Transverse colon (tissue), 4 donors: ENCODE results near the gene DNAJA3. TPM values are rescaled to one million over a fixed set of nuclear protein-coding genes. Genes with fewer than 3 reads are reported as not detected.

Source experiments
- DNase-seq: peaks from one replicate; pipeline ENCODE4 v3.0.0-alpha.2; 2019
- H3K27ac ChIP-seq, 4 donors: fragments of 200-600 bp; sonication (generic); 2 replicates each; pipeline ENCODE4 v1.5.1; 2016 to 2018; ENCODE audit warnings: inconsistent platforms in 4 of 4
- H3K27me3 ChIP-seq: fragments of 200-600 bp; sonication (generic); 2 replicates; pipeline ENCODE4 v1.5.1; 2017; ENCODE audit warnings: inconsistent platforms
- H3K36me3 ChIP-seq, 4 donors: fragments of 200-600 bp; sonication (generic); 2 replicates each; pipeline ENCODE4 v1.5.1; 2017 to 2019; ENCODE audit warnings: inconsistent platforms in 4 of 4
- H3K4me1 ChIP-seq, 4 donors: fragments of 200-600 bp; sonication (generic); 2 replicates each; pipeline ENCODE4 v1.5.1; 2017 to 2020; ENCODE audit warnings: inconsistent platforms in 4 of 4
- H3K4me3 ChIP-seq, 4 donors: fragments of 200-600 bp; sonication (generic); 1 replicate in 1 of 4; 2 replicates in 3 of 4; pipeline versions ENCODE4 v1.5.1 to v1.6.1; 2017 to 2019; ENCODE audit warnings: inconsistent platforms in 4 of 4
- H3K9me3 ChIP-seq, 2 donors: fragments of 200-600 bp; sonication (generic); 2 replicates each; pipeline ENCODE4 v1.5.1; 2017 to 2019; ENCODE audit warnings: inconsistent platforms in 2 of 2
- CTCF ChIP-seq, 5 experiments: fragments of 200-600 bp in 3 of 5; fragments of 450-650 bp in 2 of 5; sonication (generic) in 3 of 5; IDR thresholded peaks; 1 replicate in 2 of 5; 2 replicates in 3 of 5; pipeline ENCODE4 v1.5.1; 2016 to 2017; ENCODE audit warnings: antibody characterized with exemption in 5 of 5, inconsistent platforms in 3 of 5, mild to moderate bottlenecking in 2 of 5, moderate library complexity in 1 of 5
- EP300 ChIP-seq: sonication (generic); formaldehyde crosslinking; IDR thresholded peaks from one replicate; pipeline ENCODE4 v1.6.1; 2017; ENCODE audit warnings: antibody characterized with exemption, low read depth
- POLR2A ChIP-seq: fragments of 450-650 bp; IDR thresholded peaks from one replicate; pipeline ENCODE4 v1.6.1; 2016; ENCODE audit warnings: antibody characterized with exemption, mild to moderate bottlenecking, moderate library complexity
- POLR2AphosphoS5 ChIP-seq, 3 donors: sonication (generic); formaldehyde crosslinking; IDR thresholded peaks; one replicate each; pipeline ENCODE4 v1.6.1; 2016; ENCODE audit warnings: antibody characterized with exemption in 3 of 3
- WGBS, 2 donors: methylation state at CpG; one replicate each; pipeline ENCODE4 v1.1.5; 2018; ENCODE audit warnings: low coverage in 1 of 2; 5-methylcytosine and 5-hydroxymethylcytosine counted together
- in situ Hi-C, 4 donors: fragments of 200-750 bp; cut with MboI; loops; one replicate each; pipeline versions ENCODE4 v1.15.0 to v1.15.1; 2017; ENCODE audit warnings: low sequenced_read_pairs in 3 of 4, low pct_ligation_motif_present in 1 of 4, low pct_unique_long_range_greater_than_20kb in 1 of 4
- intact Hi-C: fragments of 100-400 bp; cut with DNase I; formaldehyde crosslinking; loops from one replicate; pipeline ENCODE4 v1.15.1; 2023; ENCODE audit warnings: low total_unique reads
- total RNA-seq, 4 donors: library from RNA; depleted of rRNA; stranded (reverse); fragments of >200 nt; gene quantifications; one replicate each; pipeline ENCODE4 v1.1.0, GENCODE V29; 2016

DNAJA3 gene
- total RNA-seq, 4 donors from 2014 or later, result 49.0 to 126 (median 75.5) TPM

DNA sequence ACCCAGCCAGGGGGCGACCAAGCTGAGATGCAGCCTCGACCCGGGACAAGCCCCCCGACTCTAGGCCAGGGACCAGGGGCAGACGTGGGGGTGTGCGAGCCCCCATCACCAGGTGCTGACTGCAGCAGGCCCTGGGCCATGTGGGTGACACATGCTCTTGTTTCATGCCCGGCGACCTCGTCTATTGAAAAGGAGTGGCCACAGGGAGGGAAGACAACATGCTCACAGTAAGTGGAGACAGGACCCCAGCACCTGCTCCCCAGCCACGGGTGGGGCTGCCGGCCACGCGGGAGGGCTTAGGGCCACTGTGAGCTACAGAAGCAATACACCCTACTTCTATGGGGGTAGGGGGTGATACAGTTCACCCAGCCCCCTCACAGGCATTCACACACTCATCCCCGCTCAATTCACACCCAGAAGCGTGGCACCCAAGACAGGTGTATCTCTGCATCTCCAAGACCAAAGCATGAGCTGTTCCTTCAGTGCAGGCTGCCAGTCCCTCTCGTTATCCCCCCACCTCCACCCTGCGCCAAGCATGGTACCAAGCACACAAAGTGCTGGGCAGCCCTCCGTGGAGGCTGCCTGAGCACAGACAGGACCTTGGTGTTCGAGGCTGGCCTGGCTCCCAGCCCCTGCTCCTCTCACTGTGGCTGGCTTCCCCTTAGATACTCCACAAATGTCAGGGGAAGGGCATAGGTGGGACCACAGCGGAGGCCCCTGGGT, 40.4 kb upstream of the DNAJA3 start:
- Histone ChIP-seq H3K4me3 (no peak overlapping the region), H3K4me1 (peaks cover 0 to 2% (median 0%) of the 10 kb centered on the region in 4 donors), H3K9me3 (no peaks in the 10 kb centered on the region), H3K27me3 (no peaks in the 10 kb centered on the region), H3K27ac (no peak overlapping the region), H3K36me3 (no peaks in the 10 kb centered on the region)
- TF ChIP-seq CTCF (IDR thresholded peaks at IDR 0.05) (no peak), EP300 (no peak), POLR2A (no peak), POLR2AphosphoS5 (IDR thresholded peaks at IDR 0.05) (no peak)
- in situ Hi-C loops, result no loop called here
- intact Hi-C loops, result no loop called here
- no peak for DNase-seq
- WGBS, 2 donors, result 83% methylated on average over 20 of the region's 20 CpGs; no CpG with 5 or more reads in 1 of the 2 donors

DNA sequence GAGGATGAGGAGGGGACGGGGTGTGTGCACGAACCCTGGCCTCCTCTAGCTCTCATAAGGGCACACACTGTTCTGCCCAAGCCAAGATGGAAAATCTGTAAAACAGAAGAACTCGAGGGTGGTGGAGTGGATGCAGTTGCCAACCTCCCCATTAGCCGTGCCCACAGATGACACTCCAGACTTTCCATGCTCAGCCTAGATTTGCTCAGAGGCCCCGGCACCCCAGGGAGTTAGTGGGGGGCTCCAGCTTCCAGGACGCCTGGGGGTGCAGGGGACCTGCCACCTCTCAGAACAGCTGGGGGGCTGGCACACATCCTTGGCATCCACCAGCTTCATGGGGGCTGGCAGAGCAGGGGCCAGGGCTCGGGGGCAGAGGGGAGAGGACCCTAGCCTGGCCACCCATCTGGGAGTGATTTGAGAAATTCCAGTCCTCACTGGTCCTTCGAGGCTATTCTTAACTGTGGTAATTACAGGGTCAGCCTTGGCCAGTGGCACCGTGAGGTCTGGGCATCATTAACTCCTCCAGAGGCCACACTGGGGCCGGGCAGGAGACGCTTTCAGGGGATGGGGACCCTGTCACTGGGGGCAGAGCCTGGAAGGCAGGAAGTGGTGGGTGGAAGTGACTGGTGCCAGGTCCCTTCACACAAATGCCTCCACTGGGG, 39.7 kb upstream of the DNAJA3 start:
- H3K27me3 ChIP-seq, result no peaks in the 10 kb centered on the region
- H3K9me3 ChIP-seq, result no peaks in the 10 kb centered on the region
- WGBS, 2 donors, result 80% methylated on average over 11 of the region's 11 CpGs; no CpG with 5 or more reads in 1 of the 2 donors
- H3K36me3 ChIP-seq, result no peaks in the 10 kb centered on the region
- no peak overlapping the region for H3K4me3 ChIP-seq
- no peak for TF ChIP-seq CTCF (IDR thresholded peaks at IDR 0.05)
- in situ Hi-C loops, result no loop called here
- no peaks in the 10 kb centered on the region for H3K4me1 ChIP-seq
- no peak for DNase-seq
- peak overlapping the region in 1 of 4 donors; percentile 8 for H3K27ac ChIP-seq
- intact Hi-C loops, result no loop called here

GRCh38 chr16:4386451-4386805, 39.2 kb upstream of the DNAJA3 start:
- Histone ChIP-seq H3K4me3 (no peak overlapping the region), H3K4me1 (no peaks in the 10 kb centered on the region), H3K9me3 (no peaks in the 10 kb centered on the region), H3K27ac (peak overlapping the region in 1 of 4 donors; percentile 8), H3K27me3 (no peaks in the 10 kb centered on the region), H3K36me3 (no peaks in the 10 kb centered on the region)
- intact Hi-C loops (no loop called here), in situ Hi-C loops (no loop called here)
- TF ChIP-seq EP300 (no peak), POLR2AphosphoS5 (IDR thresholded peaks at IDR 0.05) (no peak), CTCF (IDR thresholded peaks at IDR 0.05) (no peak), POLR2A (no peak)
- no peak for DNase-seq
- 85% methylated on average over 8 of the region's 8 CpGs; no CpG with 5 or more reads in 1 of the 2 donors for WGBS, 2 donors

DNA sequence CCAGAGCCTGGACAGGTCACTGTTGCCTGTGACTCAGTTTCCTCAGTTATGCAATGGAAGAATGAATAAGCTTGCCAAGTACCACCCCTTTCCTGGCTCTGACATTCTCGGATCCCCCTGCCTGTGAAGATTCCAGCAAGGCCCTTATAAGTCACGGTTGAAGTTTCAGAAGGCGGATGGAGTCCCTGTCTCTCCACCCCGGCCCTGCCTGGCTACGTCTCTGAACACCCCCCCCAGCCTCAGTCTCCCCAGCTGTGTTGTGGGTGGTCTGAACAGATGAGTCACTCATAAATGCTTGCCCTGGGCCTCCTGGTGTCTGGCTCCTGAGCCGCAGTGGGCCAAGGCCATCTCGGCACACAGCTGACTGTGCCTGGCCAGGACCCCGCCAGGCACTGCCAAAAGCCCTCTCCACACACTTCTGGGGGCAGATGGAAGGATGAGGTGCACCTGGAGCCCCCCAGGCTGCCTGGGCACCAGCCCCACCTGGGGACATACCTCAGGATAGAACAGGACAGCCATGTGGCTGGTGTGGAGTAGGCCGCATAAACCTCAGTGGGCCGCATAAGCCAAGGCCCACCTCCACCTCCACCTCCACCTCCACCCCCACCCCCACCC, 38.6 kb upstream of the DNAJA3 start:
- Histone ChIP-seq H3K4me1 (peaks cover 0 to 2% (median 0%) of the 10 kb centered on the region in 4 donors), H3K27me3 (no peaks in the 10 kb centered on the region), H3K9me3 (no peaks in the 10 kb centered on the region), H3K4me3 (no peak overlapping the region), H3K27ac (no peak overlapping the region), H3K36me3 (no peaks in the 10 kb centered on the region)
- in situ Hi-C loops, result no loop called here
- no peak for DNase-seq
- WGBS, 2 donors, result 85% methylated on average over 10 of the region's 10 CpGs; no CpG with 5 or more reads in 1 of the 2 donors
- TF ChIP-seq EP300 (no peak), POLR2AphosphoS5 (IDR thresholded peaks at IDR 0.05) (no peak), POLR2A (no peak), CTCF (IDR thresholded peaks at IDR 0.05) (no peak)
- intact Hi-C loops, result no loop called here
